ENCODE results near the gene TSSC4.

GRCh38 chr11:2416765-2417164 lies 16.2 kb downstream of the TSSC4 start:
- TF ChIP-seq POLR2AphosphoS5 (IDR thresholded peaks at IDR 0.05; ENCODE audit: borderline replicate concordance, low read depth, low read length) (no peak), EZH2 (IDR thresholded peaks at IDR 0.05) (no peak), FOXP2 (optimal IDR thresholded peaks at IDR 0.05; ENCODE audit: control extremely low read depth, extremely low read length, insufficient read depth) (no peak)

All from SK-N-MC (cell line).